HG02852 (cell line): ENCODE data around the gene SLC8A2.

ENCODE experiments used
- ATAC-seq: cut with Tn5 transposase; IDR thresholded peaks from one replicate; pipeline ENCODE4 v1.9.1; 2021; ENCODE audit warnings: mild to moderate bottlenecking, moderate library complexity; ENCODE audit not compliant: unreplicated experiment

Gene SLC8A2

DNA sequence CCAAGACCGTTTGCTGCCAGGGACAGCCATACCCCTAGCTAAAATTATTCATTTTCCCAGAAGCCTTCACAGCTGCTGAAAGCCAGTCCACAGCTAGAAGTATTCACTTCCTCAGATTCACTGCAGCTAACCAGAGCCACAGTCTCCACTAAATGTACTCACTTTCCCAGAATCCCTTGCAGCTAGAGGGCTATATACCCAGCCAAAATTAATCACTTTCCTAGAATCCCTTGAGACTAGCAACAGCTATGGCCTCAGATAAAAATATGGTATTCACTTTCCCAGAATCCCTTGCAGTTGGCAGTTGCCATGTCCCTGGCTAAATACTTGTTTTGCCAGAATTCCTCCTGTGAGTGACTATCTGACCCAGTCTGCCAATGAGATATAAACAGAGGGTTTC lies 38.6 kb downstream of the SLC8A2 start:
- no peak for ATAC-seq

DNA sequence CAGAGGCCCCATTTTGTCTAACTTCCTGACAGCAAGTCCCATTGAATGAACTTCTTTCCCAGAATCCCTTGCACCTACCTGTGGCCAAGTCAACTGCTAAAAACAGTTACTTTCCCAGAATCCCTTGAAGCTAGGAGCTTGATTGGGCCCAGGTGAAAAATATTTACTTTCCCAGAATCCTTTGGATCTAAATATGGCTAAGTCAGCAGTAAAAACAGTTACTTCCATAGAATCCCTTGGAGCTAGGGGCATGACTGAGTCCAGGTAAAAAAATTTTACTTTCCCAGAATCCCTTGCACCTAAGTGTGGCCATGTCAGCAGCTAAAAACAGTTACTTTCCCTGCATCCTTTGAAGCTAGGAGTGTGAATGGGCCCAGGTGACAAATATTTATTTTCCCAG lies 39.2 kb downstream of the SLC8A2 start:
- no peak for ATAC-seq

DNA sequence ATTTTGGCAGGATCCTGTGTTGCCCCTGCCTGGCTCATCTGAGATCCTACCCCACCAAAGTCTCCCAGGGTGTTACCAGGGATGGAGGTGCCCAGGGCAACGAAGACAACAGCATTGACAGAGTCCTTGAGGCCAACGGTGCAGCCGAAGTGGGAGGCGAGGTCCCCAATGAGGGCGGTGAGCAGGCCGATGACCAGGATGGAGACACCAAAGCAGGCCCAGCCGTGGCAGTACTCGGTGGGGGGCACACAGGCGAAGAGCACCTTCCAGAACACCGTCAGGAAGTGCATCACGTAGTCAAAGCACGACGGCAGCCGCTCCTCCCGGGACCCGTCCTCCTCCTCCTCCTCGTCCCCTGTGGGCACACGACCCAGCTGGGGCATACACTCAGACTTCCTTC lies 39.6 kb downstream of the SLC8A2 start:
- ATAC-seq, result no peak

DNA sequence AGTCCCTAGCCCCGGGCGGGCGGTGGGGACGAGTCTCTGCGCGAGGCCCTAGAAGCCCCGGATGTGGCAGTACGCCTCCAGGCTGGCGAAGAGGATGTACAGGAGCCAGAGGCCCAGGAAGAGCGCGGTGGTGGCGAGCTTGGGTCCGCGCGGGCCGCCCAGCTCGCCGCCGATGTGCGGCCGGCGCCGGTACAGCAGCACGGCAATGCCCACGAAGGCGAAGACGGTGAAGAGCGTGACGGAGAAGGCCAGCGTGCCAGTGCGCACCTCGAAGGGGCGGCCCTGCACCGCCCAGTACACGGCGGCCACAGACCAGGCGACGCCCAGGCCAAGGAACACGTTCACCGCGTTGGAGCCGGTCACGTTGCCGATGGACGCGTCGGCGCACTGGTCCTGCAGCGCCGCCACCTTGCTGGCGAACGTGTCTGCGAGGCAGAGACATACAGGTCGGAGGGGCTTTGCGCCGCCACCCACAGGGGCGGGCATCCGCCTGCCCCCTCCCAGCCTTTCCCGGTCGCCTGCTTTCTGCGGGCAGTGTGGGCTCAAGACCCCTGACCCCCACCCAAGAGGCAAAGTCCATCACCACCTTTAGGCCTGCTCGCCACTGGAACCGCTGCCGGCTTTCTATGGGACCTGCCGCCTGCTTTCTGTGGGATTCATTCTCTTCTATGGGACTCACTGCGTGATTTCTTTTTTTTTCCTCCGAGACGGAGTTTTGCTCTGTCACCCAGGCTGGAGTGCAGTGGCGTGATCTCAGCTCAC lies 41.5 kb downstream of the SLC8A2 start:
- ATAC-seq, result no peak

DNA sequence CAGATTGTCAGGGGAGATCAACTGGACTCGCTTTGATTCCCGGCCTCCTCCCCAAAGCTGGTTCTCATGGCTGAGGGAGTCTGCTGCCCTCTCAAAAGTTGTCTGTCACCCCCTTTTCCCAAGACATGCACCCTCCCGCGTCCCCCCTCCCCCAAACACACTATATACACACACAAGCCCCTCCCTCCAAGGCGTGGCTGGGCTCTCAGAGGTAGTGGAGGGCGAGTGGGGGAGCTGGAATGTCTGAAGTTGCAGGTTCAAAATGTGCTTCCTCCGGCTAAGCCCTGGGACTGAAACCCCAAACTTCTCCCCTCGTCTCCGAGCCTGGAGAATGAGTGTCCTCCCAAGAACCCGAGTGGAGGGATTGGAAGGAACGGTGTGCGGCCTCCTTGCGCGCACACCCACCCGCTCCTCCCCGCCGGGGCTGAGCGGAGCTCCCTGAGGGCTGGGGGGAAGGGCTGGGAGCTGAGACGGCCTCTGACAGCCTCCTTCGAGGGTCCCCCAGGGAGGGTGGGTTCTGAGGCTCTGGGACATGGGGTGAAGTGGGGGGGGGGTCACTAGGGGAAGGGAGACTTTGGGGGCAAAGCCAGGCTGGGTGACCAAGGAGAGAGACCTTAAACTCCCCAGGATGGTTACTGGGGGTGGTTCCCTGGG lies 42.4 kb downstream of the SLC8A2 start:
- no peak for ATAC-seq

DNA sequence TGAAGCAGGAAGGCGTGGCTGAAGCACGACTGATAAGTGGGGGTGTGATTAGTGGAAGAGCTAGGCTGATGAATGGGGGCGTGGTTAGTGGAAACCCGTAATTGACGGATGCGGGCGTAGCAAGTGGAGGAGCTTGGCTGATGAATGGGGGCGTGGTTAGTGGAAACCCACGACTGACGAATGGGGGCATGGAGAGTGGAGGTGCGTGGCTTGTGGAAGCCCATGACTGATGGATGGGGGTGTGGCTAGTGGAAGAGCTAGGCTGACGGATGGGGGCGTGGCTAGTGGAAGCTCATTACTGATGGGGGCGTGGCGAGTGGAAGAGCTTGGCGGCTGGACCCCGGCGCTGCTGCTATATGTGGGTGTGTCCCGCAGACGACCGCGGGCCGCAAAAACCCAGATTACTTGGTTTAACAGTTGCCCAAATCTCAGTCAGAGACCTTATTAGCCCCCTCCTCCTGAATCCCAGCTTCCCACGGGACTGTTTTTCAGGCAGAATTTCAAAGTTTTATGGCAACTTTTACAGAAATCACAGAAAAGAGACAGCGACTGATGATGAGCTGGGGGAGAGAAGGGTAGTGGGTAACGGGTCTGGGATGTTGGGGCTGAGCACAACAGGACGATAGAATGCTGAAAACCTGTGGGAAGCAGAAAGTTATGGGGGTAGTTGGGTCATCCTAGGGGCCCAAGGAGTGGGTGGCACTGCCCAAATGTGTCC lies 43.4 kb downstream of the SLC8A2 start:
- ATAC-seq, result no peak

DNA sequence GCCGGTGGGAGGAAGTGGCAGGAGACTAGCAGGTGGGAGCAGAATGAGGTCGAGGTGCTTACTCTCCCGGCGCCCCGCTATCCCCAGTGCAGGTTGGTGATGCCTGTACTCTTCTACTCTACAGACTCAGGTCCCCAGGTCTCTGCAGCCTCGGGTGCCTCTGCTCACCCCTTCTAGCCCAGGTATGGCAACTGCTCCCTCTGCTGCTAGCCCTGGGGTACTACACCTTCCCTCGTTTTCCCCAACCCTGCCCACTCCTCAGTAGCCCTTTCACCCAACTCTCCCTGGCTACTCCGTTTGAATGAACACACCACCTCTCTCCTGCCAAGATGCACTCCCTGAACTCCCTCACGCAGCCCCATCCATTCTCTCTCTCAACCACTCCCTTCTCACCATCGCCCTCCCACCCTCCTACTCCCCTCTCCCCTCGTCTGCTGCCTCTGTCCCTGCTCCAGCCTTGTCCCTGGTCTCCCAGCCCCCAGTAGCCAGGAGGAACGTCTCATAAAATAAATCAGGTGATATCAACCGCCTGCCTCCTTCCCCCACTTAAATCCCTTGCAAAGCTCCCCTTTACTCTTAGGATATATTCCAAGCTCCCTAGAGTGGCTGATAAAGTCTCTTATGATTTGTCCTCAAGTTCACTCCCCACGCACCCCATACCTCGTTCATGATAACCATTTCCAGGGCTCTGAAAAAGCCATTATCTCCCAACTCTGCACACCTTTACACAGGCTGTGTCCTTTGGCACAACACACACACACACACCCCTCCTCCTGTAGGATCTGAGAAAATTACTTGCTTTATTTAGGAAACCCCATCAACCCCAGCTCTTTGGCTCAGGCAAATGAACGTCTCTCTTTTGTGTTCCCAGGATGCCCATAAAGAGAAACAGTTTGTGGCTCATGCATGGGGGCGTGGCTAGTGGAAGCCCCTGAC lies 44.2 kb downstream of the SLC8A2 start:
- ATAC-seq, result no peak

DNA sequence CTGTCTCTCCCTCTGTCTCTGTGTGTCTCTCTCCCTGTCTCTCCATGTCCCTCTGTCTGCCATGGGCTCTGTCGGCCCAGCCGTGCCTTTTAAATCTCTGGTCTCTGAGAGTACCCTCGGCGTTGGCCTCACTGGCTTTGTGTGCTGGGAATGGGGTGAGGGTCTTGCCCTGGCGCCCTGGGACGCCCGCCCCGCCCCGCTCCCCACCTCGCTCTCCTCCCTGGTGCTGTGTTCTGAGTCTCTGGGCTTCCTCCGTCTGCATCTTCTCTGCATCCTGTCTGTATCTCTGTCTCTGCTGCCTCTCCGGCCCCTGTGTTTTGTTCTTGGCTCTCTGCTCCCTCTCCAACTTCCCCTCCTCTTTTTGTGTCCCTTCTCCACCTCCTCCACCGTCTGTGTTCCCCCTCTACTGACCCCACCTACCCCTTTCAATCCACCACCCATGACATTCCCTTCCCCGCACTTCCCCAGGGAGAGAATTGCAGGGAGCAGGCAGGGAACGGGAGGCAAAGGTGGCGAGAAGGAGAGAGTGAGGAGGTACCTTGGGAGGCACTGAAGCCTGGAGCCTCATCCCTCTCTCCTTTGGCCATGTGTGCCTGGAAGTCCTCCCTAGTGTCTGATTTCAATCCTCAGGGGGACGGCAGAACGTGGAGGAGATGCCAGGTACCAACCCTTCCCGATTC lies 48.4 kb downstream of the SLC8A2 start:
- ATAC-seq, result no peak

DNA sequence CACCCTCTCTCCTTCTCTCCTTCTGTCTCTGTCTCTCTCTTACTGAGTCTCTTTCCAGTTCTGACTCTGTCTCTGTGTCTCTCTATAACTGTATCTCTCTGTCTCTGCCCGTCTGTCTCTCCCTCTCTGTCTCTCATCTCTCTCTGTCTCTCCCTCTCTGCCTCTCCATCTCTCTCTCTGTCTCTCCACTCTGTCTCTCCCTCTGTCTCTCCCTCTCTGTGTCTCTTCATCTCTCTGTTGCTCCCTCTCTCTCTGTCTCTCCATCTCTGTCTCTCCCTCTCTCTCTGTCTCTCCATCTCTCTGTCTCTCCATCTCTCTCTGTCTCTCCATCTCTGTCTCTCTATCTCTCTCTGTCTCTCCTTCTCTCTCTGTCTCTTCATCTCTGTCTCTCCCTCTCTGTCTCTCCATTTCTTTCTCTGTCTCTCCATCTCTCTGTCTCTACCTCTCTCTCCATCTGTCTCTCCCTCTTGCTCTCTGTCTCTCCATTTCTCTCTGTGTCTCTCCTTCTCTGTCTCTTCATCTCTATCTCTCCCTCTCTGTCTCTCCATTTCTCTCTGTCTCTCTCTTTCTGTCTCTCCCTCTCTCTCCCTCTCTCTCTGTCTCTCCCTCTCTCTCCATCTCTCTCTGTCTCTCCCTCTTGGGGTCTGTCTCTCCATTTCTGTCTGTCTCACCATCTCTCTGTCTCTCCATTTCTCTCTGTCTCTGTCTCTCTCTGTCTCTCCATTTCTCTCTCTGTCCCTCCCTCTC lies 49.1 kb downstream of the SLC8A2 start:
- ATAC-seq, result no peak

DNA sequence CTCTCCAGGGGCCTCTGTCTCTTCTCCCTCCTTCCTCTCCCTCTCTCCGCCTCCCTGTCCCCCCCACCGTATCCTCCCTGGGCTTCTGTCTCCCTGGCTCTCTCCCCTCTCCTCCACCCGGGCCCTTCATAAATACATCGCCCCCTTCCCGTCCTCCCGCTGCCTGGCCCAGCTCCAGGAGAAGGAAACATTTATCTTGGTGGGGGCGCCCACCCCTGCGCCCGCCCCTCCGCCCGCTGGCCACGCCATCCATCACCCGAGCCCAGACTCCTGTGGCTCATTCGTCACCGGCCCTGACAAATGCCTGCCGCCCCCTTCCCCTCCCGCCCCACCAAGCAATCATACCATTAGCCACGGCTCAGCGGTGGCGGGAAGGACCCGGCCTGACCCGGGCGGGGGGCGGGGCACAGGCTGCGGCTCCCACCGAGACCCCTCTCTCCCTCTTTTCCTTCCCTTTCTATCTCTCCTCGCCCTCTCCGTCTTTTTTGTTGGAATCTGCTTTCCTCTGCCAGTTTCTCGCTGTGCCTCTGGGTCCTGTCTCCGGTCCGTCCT lies 49.8 kb downstream of the SLC8A2 start:
- no peak for ATAC-seq

DNA sequence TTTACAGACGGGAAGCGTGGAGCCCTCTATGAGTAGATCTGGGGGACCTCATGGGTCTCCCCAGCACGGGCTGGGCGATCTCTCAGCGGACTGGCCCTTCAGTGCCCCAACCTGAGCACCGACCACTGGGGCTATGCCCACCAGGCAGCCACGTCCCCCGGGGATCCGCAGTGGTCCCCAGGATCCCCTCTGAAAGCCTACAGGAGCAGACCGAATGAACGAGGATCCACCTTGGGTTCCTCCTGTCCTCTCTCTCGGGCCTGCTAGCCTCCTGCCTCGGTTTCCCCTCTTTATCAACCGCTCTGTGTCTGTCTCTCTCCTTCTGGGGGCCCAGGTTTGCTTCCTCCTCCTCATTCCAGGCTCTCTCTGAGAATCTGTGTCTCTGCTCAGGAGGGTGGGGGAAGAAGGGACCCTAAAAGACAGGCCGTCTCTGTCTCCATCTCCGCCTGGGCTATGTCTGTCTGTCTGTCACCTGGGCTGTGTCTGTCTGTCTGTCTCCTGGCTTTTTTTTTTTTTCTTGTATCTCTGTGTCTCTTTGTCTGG lies 50.4 kb downstream of the SLC8A2 start:
- ATAC-seq, result no peak

DNA sequence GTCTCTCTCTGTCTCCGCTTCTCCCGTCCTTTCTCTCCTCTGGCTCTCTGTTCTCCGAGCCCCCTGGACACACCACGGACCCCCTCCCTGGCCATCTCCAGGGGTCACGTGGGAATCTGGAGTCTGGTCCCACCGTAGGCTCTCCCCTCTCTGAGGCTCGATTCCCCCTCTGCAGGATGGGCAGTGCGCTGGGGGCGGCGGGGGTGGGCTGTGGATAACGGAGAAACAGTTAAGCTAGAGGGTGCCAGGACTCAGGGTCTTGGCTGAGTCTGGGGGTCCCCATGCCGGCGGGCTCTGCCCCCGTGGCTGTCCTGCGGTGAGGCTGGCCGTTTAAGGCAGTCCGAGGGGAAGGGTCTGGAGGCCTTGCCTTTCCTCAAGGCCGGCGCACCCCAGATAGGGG lies 51.9 kb downstream of the SLC8A2 start:
- no peak for ATAC-seq

DNA sequence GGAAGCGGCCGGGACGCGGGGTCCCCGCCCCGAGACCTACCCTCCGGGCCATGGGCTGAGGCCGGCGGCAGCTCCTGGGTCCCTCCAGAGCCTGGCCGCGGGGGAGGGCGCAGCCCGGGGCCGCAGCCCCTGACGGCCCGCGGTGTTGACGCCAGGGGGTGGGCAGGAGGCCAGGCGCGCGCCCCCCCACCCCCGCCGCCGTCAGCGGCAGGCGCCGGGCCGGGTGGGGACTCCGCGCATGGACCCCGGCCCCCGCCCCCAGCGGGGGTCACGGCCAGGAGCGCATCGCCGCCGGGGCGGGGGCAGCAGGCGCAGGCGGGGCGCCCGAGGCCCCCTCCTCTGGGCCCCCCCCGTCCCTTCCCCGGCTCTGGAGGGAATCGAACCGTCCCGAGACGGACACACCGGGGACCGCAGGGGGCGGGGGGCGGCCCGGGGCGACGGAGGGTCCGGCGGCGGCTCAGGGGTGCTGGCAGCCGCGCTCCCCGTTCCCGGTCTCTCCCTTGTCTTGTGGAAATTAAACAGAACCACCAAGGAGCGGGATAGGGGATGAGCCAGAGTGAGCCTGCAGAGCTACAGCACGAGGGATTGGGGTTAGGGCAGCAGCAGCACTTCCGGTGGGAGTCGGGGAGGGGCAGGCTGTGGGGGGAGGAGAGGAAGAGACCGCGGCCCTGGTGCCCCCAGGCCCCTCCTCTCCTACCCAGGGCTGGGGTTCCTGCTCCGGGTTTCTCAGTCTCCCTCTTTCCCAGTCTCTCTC lies 52.5 kb downstream of the SLC8A2 start, which contains the start of gene MEIS3:
MEIS3 (minus strand) TSS at position 498 of the 754 bp plus-strand sequence; CDS start at position 52, 446 bp downstream.
- ATAC-seq, result no peak

DNA sequence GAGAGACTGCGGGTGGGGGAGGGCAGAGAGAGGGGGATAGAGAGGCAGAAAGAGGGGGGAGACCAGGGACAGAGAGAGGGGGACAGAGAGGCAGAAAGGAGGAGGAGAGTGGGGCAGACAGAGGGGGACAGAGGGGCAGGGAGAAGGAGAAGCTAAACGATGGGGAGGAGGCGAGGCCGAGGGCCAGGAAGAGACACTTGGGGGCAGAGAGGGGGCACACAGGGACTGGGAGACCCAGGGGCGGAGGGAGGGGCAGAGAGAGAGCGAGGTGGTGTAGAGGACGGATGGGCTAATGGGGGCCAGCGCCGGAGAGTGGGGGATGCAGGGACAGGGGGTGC lies 53.0 kb downstream of the SLC8A2 start:
- ATAC-seq, result no peak

DNA sequence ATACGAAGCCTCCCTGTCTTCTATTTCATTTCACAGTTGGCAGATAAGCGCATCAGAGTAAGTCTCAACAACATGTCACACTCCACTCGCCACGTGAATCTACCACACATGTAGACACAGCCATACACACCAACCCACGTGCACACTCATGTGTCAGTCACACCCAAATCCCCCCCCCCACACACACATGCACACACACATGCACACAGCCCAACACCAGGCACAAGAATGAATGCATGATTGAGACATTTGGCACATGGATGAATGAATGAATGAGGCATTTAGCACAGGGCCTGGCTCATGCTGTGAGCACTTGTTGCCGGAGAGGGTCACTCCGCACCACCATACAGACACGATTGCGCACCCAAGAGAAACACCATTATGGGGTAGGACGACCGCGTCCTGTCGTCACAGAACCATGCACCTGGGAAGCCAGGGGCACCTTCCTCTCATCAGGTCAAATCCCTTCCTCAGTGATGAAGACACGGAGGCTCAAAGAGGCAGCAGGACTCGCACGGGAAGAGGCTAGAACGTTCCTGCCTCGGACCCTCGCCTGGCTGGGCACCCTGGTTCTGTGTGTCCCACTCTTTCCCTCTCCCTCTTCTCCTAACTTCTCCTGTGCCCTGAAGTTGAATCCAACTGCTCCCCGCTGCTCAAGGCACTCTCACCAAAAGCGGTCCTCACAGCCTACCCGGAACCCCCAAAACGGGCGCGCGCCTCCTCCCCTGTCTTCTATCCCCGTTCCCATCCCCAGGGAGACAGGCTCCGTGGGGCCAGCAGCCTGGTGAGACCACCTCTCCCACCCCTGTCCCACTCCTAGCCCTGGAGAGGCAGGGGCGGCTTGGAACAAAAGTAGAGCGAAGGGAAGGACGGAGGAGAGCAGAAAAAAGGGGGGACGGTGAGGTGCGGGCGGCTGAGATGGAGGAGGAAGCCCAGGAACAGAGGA lies 53.7 kb downstream of the SLC8A2 start:
- ATAC-seq, result no peak

DNA sequence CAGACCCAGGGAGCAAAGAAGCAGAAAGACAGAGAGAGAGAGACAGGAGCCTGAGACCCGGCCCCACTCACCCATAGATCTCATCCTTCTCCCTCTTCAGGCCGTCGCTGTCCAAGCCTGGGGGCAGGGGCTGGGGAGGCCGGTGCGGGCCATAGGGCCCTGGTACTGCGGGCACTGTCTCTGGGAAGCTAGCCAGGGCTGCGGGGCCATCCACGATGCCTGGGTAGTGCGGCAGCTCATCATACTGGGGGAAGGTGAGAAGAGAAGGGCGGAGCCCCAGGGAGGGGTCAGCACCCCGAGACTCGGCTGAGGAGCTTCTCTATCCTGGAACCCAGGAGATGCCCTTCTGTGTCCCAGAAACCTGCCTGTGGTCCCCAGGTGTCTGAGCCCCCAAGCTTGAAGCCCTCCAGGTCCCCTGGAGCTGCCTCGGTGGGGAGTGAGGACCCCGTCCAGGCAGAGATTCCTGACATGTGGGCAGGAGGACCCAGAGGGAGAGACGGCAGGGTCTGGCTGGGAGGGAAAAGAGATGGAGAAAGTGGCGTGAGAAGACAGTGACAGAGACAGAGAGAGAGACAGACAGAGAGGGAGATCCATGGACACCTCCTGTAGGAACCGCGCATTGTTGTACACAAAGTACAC lies 54.5 kb downstream of the SLC8A2 start:
- no peak for ATAC-seq

DNA sequence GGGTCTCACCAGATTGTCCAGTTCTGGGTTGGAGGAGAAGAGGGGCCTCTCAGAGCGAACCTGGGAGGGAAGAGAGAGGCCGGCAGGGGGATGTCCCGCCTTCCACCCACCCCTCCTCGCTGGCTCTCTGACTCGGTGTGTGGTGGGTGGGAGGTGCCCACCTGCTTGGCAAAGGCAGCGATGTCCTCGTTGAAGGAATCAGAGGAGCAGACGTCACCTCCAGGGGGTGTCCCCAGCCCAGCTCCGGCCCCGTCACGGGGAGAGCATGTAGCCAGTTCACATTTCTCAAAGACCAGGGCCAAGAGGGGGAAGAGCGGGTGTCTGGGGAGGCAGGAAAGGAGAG lies 55.1 kb downstream of the SLC8A2 start:
- ATAC-seq, result no peak
